GM19452 (cell line): ENCODE data around the gene PCIF1.
"Not testable (repeated sequence)": the region's sequence is repeated elsewhere in the genome, so short reads cannot be mapped to it uniquely, and the experiment has no call there.

ENCODE experiments used
- ATAC-seq: cut with Tn5 transposase; IDR thresholded peaks from one replicate; pipeline ENCODE4 v1.9.1; 2021; ENCODE audit not compliant: unreplicated experiment

PCIF1 gene

DNA sequence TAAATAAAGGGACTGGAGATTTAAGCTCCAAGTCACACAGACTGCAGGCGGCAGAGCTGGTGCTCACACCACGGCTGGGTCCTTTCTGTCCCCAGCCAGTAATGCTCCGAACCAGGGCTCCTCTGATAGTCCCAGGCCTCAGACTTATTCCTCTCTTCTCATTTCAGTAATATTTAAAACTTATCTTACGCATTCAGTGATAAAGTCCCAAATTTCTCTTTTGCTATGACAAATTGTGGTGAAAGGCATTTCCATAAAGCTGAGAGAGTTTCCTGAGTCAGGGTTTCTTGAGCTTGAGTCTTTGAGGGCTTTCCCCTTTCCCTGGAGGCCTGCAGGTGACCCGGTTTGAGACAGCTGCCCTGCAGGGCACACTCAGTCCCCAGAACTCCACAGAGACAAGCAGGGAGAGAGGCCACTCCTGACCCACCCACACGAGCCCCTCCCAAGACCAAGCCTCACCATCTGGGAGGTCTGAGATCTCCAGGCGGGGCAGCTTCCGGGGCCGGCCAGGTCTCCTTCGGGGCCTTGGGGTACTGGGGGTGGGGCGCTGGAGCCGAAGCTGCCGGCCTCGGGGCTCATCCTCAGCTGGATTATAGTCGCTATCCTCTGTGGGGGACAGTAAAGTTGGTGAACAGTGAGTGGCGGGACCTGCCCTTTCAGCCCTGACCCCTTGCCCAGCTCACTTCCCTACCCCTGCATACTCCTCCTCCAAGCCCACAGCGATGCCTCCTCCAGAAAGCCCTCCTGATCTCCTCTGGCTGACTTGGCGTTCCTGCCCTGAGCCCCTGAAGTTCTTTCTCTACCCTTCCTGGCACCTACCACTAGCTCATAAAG lies 30.9 kb downstream of the PCIF1 start:
- ATAC-seq, result no peak

DNA sequence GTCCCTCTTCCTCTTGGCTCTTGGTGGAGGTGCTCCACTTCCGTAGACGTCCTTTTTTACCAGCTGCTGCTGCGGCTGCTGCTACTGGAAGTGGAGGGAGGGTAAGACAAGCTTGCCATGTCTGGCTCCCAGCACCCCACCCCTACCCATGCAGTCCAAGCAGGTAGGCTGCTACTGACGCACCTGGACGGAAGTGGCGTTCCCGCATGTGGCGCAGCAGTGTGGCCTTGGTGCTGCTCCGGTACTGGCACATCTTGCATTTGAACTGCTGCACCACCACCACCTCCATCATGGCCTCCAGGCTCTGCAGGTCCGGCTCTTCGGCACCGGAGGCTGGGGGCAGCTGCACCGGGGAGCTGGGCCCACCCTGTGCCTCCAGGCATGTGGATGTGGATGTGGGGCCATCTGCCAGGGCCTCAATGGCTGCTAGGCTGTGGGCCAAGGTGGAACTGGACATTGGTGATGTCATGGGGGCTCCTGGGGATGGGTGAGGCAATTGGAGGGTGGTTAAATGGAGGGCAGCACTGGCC lies 33.1 kb downstream of the PCIF1 start:
- ATAC-seq, result no peak

DNA sequence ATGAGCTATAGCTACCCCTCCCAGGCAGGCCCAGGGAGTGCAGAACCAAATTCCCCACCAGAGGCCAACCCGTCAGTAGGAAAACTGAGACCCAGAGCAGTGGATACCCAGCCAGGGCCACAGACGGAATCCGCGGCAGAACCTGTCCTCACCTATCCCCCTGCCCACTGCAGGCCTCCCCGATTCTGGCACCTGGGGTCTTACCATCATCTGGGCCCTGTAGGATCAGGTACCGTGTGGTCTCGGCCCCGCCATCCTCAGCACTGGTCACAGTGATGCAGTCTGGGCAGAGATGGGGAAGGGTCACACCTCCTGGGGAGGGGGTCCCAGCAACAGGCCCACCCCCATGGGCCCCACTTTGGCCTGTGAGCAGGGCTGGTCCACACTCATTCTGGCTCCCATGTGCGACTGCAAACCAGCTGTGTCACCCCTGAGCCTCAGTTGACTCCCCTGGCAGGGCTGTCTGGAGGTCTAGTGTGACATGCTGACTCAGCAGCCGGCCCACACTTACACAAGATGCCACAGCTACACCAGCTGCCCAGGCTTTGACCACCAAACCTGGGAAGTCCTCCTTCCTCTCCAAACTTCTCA lies 33.7 kb downstream of the PCIF1 start:
- no peak for ATAC-seq

DNA sequence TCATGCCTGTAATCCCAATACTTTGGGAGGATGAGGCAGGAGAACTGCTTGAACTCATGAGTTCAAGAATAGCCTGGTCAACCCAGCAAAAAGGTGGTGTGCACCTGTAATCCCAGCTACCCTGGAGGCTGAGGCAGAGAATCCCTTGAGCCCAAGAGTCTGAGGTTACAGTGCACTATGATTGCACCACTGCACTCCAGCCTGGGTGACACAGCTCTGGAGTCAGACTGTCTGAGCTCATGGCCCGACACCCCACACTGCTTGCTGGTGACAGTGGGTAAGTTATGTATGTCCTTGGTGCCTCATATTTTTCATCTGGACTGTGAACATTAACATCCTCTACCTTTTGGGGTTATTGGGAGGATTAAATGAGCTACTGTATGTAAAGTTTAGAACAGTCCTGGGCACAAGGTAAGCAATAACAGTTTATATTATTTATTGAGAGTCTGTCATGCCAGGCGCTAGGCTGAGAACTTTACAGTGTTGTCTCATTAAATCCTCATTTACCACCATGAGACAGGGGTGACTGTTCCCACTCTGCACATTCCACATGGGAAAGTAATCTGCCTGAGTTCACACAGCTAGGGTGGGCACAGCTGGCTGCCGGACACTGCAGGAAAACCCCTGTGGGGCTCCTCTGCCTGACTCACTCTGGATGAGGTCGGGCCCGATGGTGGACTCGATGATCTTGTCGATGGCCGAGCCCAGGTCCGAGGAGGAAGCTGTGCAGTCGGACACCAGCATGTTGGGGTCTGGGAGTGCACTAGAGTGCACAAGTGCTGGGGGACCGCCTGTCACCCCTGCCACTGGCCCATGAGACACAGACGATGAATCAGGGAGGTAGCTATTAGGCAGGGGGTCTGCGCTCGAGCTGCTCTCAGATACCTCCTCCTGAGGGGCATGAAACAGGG lies 34.6 kb downstream of the PCIF1 start:
- ATAC-seq, result no peak

DNA sequence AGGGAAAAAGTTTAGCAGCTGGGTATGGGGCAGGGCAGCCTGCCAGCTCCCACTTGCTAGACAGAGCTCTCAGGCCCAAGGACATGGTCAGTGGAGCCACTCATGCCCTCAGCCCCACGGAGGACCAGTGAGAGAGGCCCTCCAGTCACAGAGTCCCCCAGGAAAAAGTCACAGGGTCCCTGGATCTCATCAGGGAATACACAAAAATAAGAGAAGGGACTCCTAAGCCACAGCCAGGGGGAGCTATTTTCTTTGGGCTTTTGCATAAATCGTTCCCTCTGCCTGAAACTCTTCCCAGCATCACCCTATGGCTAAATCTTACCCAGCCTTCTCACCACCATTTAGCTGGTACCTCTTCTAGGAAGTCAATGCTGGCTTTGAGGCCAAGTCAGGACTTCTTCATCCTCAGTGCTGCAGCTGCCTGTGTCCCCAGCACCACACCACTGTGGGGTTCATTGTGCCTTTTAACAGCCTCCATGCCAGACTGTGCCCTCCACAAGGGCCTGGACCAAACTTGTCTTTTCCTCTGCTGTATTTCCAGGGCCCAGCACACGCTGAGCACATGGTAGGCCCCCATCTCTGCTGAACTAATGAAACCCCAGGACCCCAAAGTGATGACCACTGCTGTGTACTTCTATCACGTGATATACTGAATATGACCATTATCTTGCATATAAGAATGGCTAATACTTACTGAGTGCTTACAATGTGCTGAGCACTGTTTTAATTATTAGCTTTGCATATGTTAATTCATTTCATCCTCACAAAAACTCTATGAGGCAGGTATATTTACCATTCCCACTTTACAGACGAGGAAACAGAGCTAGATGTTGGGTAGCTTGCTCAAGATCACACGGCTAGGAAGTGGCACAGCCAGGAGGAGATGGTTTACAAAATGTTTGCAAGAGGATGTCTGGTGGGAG lies 35.5 kb downstream of the PCIF1 start:
- ATAC-seq, result no peak

DNA sequence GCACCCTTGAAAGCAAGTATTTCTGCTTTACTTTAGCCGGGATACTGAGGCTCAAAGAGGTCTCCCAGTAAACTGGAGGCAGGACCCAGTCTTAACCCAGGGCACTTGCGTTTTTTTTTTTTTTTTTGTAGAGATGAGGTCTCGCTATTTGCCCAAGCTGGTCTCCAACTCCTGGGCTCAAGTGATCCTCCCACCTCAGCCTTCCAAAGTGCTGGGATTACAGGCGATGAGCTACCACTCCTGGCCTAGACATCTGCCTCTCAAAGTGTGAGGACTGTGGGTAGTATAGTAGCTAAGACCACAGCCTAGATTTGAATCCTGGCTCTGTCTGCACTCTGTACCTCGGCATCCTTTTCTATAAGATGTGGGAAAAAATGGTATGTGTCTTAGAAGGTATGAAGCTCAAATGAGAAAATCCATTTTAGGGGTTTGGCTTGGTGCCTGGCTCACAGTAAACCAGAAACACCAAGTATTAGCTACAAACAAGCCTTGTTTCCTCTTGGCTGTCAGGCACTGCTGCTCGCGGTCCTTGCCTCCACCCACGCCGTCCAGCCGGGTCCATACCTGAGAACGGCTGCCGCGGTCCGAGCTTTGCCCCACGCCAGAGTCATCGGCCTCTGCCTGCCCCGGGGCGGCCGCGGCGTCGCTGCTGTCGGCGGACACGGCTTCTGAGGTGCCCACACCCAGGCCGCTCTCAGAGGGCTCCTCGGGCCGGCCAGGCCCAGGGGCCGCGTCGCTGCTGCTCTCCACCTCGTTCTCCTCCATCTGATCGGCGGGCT lies 36.4 kb downstream of the PCIF1 start:
- ATAC-seq, result no peak

DNA sequence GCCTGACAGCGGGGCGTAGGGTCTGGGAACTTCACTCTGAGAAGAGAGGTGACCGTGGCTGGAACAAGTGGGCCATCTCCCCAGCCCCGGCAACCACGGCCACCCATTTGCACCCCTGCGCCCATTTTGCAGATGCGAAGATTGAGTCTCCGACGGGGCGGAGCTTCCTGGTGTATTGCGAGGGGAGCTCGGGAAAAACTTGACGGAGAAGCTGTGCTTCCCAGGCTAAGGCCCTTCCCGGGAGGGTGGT lies 36.9 kb downstream of the PCIF1 start:
- ATAC-seq, result peak; percentile 24

DNA sequence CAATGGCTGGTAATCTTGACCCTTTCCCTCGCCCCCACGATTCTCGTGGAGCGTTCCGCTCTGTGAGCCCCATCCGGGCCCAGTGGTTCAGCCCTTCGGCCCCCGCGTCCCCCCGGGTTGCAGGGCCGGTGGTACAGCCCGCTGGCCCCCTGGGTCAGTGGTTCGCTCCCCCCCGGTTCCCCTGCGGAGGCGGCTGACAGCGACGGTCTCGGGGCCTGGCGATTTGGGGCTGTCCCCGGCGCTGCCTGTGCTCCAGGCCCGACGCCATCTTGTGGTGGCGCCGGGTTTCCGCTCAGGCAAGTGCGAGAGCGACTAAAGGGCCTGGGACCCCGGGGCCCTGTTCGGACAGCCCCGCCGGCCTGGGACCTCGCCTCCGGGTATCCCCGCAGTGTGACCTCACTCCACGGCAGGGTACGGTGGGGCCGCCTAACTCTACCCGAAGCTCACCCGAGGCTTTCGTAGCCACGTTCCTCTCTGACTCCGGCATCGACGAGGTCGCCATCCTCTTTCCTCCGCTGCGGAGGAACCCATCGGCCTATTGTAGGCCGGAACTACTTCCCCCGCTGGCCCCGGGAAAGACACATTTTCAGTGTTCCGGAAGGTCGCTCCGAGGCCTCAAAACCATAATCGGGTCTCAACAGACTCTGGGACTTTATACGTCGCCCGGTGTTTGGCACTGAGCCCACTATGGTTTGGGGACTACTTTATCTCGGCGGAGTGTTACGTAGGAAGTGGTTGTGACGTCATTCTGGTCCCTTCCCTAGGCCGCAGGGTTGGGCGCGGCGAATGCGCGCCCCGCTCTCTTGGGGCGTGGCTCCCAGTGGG lies 37.4 kb downstream of the PCIF1 start, which contains the start of gene ZNF335:
ZNF335 (minus strand) TSS at position 529 of the 825 bp plus-strand sequence. CDS start 793 bp downstream, outside the sequence.
- peak; percentile 74 for ATAC-seq

DNA sequence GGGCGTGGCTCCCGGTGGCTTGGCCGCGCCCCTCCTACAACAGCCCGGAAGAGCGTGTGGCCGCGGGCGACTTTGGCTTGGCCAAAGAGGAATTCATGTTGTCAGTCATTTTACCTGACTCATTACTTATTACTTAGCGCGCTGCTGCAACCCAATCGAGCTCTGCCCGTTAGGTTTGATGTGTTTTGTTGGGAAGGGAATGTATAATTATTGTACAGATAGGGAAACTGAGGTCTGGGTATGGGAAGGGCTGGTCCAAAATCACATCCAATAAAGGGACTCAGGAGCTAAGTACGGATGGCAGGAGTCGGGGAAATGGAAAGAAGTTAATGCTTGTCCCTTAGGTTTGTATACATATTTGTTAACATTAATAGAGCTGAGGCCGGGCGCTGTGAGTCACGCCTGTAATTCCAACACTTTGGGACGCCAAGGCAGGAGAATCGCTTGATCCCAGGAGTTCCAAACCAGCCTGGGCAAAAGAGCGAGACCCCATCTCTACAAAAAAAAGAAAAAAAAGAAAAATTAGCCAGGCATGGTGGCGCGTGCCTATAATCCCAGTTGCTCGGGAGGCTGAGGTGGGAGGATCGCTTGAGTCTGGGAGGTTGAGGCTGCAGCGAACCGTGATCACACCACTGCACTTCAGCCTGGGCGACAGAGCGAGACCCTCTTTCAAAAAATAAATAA lies 38.2 kb downstream of the PCIF1 start:
- no peak for ATAC-seq

DNA sequence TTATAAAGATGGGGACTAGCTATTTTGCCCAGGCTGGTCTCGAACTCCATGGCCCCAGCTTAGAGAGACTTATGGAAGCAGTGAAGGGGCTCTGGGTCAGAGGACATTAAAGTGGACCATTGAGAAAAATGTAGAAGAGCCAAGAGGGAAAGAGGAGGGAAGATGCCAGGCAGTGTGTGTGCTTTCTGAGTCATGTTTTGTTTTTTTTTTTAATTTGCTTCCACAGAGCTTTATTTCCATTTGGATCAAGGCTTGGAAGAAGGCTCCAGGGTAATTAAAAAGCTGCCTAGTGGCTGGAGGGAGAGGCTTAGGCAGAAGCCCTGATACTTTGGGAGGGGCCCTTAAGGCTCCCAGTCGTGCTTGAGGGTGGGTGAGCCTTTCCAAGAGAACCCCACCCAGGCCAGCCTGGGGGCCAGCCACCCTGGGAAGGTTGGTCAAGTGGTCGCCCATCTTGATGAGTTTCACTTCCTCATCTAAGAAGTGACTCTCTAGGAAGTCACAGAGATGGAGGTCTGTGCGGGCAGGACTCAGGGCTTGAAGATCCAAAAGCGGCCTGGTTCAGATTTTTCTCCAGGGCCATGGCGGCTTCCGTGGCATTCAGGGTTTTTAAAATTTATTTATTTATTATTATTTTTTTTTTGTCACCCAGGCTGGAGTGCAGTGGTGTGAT lies 40.5 kb downstream of the PCIF1 start:
- no peak for ATAC-seq

DNA sequence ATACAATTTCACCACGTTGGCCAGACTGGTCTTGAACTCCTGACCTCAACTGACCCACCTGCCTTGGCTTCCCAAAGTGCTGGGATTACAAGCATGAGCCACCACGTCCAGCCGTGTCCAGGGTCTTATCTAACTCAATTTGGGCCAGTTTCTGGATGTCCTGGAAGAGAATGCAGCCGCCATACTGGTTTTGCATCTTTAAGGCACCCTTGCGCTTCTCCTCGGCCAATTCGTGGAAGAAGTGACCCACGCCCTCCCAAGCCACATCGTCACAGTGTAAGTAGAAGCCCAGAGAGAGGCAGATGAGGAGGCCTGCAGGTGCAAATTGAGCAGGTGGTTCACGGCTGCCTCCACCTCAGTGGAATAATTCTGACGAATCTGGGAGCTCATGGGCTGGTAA lies 41.2 kb downstream of the PCIF1 start:
- no peak for ATAC-seq

DNA sequence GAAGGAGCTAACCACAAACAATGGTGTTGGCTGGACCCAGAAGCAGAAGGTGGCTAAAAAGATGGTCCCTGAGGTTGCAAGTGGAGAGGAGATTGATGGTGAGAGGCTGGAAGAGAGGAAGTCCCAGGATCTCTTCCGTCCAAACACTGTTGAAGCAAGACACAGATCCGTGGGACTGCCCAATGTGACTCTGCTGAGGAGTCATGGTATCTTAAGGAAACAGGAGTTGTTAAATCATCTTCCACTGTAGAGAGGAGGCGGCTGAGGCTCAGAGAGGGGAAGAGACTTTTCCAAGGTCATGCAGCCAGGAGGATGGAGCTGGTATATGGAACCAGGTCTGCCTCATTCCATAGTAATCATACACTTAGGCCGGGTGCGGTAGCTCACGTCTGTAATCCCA lies 41.6 kb downstream of the PCIF1 start:
- no peak for ATAC-seq

DNA sequence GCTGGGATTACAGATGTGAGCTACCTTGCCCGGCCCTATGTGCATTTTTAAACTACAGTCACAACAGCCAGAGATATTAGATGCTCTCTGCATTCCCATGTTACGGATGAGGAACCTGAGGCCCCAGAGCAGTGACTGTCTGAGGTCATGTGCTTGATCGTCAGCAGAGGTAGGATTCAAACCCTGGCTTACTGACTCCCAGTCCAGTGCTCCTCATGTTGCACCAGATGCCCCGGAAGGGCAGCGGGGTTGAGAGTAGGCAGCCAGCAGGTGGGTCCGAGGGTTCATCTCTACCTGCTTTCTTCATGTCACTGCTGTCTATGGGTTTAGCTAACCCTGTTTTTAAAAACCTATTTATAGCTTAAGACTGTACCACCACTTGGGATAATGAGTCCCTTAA lies 46.8 kb downstream of the PCIF1 start:
- ATAC-seq, result no peak

DNA sequence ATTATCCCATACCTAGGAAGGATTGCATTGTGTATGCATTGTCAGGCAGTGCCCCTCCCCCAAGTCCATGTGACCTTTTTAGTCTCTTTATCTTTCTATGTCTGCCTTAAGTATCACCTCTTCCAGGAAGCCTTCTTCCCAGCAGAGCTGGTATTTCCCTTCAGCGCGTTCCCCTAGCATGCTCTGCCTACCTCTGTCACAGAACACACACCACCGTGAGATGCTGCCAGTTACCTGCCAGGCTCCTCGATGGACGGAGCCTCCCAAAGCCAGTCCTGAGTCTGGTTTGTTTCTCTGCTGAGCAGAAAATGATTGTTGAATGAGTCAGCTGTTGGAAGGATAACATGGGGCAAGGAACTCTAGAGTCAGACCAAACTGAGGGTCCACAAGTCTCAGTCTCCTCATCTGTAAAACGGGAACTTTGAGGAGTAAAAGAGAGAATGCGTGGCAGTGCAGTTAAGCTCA lies 48.8 kb downstream of the PCIF1 start:
- no peak for ATAC-seq

DNA sequence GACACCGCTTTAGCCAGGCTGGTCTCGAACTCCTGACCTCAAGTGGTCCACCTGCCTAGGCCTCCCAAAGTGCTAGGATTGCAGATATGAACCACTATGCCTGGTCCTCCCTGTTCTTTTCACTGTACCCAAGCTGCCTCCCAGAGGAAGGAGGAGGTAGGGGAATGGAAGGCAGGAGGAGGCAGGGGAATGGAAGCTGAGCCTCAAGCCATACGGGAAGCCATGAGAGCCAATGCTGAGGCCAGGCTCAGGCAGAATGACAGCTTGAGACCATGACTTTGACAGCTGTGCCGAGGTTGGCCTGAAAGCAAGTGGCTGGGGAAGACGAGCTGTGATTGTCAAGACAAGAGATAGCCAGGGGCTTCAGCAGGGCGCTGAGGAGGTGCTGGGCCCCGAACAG lies 51.1 kb downstream of the PCIF1 start:
- ATAC-seq, result no peak

DNA sequence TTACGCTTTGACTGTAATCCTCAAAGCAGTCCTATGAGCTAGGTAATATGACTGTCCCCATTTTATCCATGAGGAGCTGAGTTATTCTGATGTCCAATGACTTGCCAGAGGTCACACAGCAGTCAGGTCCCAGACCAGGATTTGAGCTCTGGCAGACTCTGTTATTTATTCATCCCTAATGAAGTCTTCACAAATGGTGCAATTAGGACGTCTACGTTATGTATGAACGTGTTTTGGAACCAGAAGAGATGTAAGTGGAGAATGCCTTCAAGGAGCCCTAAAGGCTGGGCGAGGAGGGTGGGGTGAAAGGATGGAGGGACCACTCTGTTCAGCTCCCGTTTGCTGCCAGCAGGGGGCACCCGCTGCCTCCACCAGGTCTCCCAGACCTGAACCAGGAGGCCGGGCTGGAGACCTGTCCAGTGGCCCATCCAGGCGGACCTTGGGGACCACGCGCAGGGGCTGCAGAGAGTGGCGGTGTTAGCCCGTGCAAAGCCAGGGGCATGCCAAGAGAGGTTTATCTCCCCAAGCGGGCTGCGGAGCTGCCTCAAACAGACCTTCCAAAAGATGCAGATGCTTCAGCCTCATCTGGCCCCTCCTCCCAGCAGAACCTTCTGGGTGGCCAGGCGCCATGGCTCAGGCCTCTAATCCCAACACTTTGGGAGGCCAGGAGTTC lies 52.8 kb downstream of the PCIF1 start:
- ATAC-seq, result no peak

DNA sequence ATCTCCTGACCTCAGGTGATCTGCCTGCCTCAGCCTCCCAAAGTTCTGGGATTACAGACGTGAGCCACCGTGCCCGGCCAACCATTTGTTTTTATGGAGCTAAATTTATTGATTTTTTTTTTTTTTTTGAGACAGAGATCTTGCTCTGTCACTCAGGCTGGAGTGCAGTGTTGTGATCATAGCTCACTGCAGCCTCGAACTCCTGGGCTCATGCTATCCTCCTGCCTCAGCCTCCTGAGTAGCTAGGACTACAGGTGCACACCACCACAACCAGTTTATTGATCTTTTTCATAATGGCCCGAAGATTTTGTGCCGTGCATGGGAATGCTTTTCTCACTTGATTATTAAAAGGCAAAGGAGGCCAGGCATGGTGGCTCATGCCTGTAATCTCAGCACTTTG lies 54.3 kb downstream of the PCIF1 start:
- not testable (repeated sequence) for ATAC-seq
